ENCODE results near the gene ZNF500.

GRCh38 chr16:4811773-4812172 lies 44.8 kb upstream of the ZNF500 start:
- no peak for TF ChIP-seq EP300 (IDR thresholded peaks at IDR 0.05)
- TF ChIP-seq CTCF (IDR thresholded peaks at IDR 0.05) = no peak
- TF ChIP-seq POLR2A (IDR thresholded peaks at IDR 0.05) = no peak
- no peak for TF ChIP-seq POLR2AphosphoS5 (IDR thresholded peaks at IDR 0.05)
